Measurements from ENCODE around the gene ADGRV1. TPM values are rescaled to one million over a fixed set of nuclear protein-coding genes. Genes with fewer than 3 reads are reported as not detected.

The ADGRV1 gene
- total RNA-seq, 2 experiments from 2014 or later, result not detected

GRCh38 chr5:90871391-90871991 lies 312.9 kb downstream of the ADGRV1 start:
- intact Hi-C loops (cut with micrococcal nuclease; ENCODE audit: unreplicated experiment), result loop anchor here (5.0 kb wide), 1 partner anchor 546 kb away; no protein-coding TSS in a partner anchor
- no peaks in the 10 kb centered on the region for H3K4me1 ChIP-seq (ENCODE audit: insufficient read depth, low read length, poor library complexity, severe bottlenecking)
- ChIA-PET CTCF (ENCODE audit: unreplicated experiment) (no interaction called here), POLR2A (interaction anchor here (1.1 kb wide), 2 partner anchors 9 to 41 kb away, joined by 3 to 4 read pairs; no protein-coding TSS in a partner anchor)
- H3K9me3 ChIP-seq (ENCODE audit: low read length), result no peaks in the 10 kb centered on the region
- H3K9me2 ChIP-seq (ENCODE audit: insufficient read depth, low read length), result no peaks in the 10 kb centered on the region
- no peaks in the 10 kb centered on the region for H4K20me1 ChIP-seq (ENCODE audit: insufficient read depth, low read length)
- no peak for TF ChIP-seq EZH2phosphoT487 (IDR thresholded peaks at IDR 0.05; ENCODE audit: borderline replicate concordance, low read depth, low read length)
- no peak for TF ChIP-seq CTCF (conservative IDR thresholded peaks at IDR 0.05; ENCODE audit: low read length)
- no peaks in the 10 kb centered on the region for H3K36me3 ChIP-seq (ENCODE audit: insufficient read depth, low read length)
- DNase-seq (ENCODE audit: low spot score), result no peak
- no peak overlapping the region for H3K27ac ChIP-seq (ENCODE audit: low read depth, low read length, poor library complexity, severe bottlenecking)
- no peak overlapping the region for H3K4me2 ChIP-seq (ENCODE audit: low read length)
- no peak overlapping the region for H2AFZ ChIP-seq (ENCODE audit: low read length)
- BruUV-seq (replicated peaks), result no TSS peak
- H3K4me3 ChIP-seq (ENCODE audit: low read depth, low read length, poor library complexity, severe bottlenecking), result no peak overlapping the region
- H3K79me2 ChIP-seq (ENCODE audit: insufficient read depth, low read depth, low read length), result no peaks in the 10 kb centered on the region

- Histone ChIP-seq H4K20me1 (ENCODE audit: insufficient read depth, low read length) (no peaks in the 10 kb centered on the region), H3K4me1 (ENCODE audit: insufficient read depth, low read length, poor library complexity, severe bottlenecking) (no peaks in the 10 kb centered on the region), H3K27ac (ENCODE audit: low read depth, low read length, poor library complexity, severe bottlenecking) (no peak overlapping the region), H3K9me2 (ENCODE audit: insufficient read depth, low read length) (no peaks in the 10 kb centered on the region), H3K4me3 (ENCODE audit: low read depth, low read length, poor library complexity, severe bottlenecking) (no peak overlapping the region), H3K9me3 (ENCODE audit: low read length) (no peaks in the 10 kb centered on the region), H3K36me3 (ENCODE audit: insufficient read depth, low read length) (no peaks in the 10 kb centered on the region), H3K79me2 (ENCODE audit: insufficient read depth, low read depth, low read length) (no peaks in the 10 kb centered on the region), H2AFZ (ENCODE audit: low read length) (no peak overlapping the region), H3K4me2 (ENCODE audit: low read length) (no peak overlapping the region)
- no peak for DNase-seq (ENCODE audit: low spot score)
- CTCF ChIA-PET (ENCODE audit: unreplicated experiment), result no interaction called here
- POLR2A ChIA-PET, result interaction anchor here (0.7 kb wide), 1 partner anchor 37 kb away, joined by 4 read pairs; no protein-coding TSS in a partner anchor
- BruUV-seq (replicated peaks), result no TSS peak
- intact Hi-C loops (cut with micrococcal nuclease; ENCODE audit: unreplicated experiment), result loop anchor here (5.0 kb wide), 1 partner anchor 544 kb away; no protein-coding TSS in a partner anchor
- TF ChIP-seq CTCF (conservative IDR thresholded peaks at IDR 0.05; ENCODE audit: low read length) (no peak), EZH2phosphoT487 (IDR thresholded peaks at IDR 0.05; ENCODE audit: borderline replicate concordance, low read depth, low read length) (no peak)
These were observed 314.5 kb downstream of the ADGRV1 start for GRCh38 chr5:90873033-90873517.

GRCh38 chr5:90874066-90874465 lies 315.5 kb downstream of the ADGRV1 start:
- no peaks in the 10 kb centered on the region for H3K9me3 ChIP-seq (ENCODE audit: low read length)
- H4K20me1 ChIP-seq (ENCODE audit: insufficient read depth, low read length), result no peaks in the 10 kb centered on the region
- no peak overlapping the region for H2AFZ ChIP-seq (ENCODE audit: low read length)
- CTCF ChIA-PET (ENCODE audit: unreplicated experiment), result no interaction called here
- H3K4me1 ChIP-seq (ENCODE audit: insufficient read depth, low read length, poor library complexity, severe bottlenecking), result no peaks in the 10 kb centered on the region
- no peak overlapping the region for H3K4me2 ChIP-seq (ENCODE audit: low read length)
- H3K4me3 ChIP-seq (ENCODE audit: low read depth, low read length, poor library complexity, severe bottlenecking), result no peak overlapping the region
- no TSS peak for BruUV-seq (replicated peaks)
- H3K79me2 ChIP-seq (ENCODE audit: insufficient read depth, low read depth, low read length), result no peaks in the 10 kb centered on the region
- DNase-seq (ENCODE audit: low spot score), result no peak
- no peak overlapping the region for H3K27ac ChIP-seq (ENCODE audit: low read depth, low read length, poor library complexity, severe bottlenecking)
- no peaks in the 10 kb centered on the region for H3K36me3 ChIP-seq (ENCODE audit: insufficient read depth, low read length)
- TF ChIP-seq EZH2phosphoT487 (IDR thresholded peaks at IDR 0.05; ENCODE audit: borderline replicate concordance, low read depth, low read length), result no peak
- TF ChIP-seq CTCF (conservative IDR thresholded peaks at IDR 0.05; ENCODE audit: low read length), result no peak
- H3K9me2 ChIP-seq (ENCODE audit: insufficient read depth, low read length), result no peaks in the 10 kb centered on the region
- POLR2A ChIA-PET, result no interaction called here
- intact Hi-C loops (cut with micrococcal nuclease; ENCODE audit: unreplicated experiment), result loop anchor here (5.0 kb wide), 1 partner anchor 543 kb away; no protein-coding TSS in a partner anchor
